ENCODE measurements around the gene MCF2L. TPM values are rescaled to one million over a fixed set of nuclear protein-coding genes. Genes with fewer than 3 reads are reported as not detected.

MCF2L gene
- total and polyA plus RNA-seq, 2 donors: 15.3 to 31.7 TPM

DNA sequence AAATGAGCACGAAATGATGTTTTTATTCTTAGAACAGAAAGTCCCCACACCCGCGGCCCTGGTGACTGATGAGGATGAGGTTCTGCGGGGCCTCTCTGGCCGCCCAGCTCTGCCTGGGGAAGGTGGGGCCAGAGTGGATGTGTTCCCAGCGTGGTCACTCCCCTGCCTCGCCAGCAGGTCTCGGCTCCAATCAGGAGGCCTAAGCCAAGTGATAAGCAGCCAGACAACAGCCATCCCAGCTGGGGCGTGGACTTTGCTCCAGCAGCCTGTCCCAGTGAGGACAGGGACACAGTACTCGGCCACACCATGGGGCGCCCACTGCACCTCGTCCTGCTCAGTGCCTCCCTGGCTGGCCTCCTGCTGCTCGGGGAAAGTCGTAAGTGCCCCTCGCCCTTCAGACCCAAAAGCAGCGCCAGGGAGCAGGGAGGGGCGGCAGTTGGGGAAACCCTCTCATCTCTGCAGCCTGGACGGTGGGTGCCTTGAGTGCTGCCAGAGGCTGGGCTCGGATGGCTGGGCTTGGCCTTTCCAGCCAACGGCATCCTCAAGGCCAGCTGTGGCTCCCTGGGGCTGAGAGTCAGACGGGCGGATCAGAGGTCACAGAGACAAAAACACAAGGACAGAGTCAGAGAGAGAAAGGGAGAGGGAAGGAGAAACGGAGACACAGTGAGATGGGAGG is 153.7 kb downstream of the MCF2L start, which contains the start of gene F10:
TSS of gene F10 (plus strand) at position 250 of the 676 bp plus-strand sequence. CDS start at position 307, 57 bp downstream.
- WGBS: 16% methylated on average over 23 of the region's 23 CpGs
- Histone ChIP-seq H3K4me3 (ENCODE audit: low read depth, low read length) (no peak within 1 kb of the TSS), H3K4me1 (ENCODE audit: insufficient read depth) (no peaks in the 10 kb centered on the region), H3K27ac (ENCODE audit: low read depth) (no peak within 1 kb of the TSS), H3K36me3 (ENCODE audit: insufficient read depth) (no peaks in the 10 kb centered on the region)
- DNase-seq (ENCODE audit: extremely low spot score): peak; percentile 46

DNA sequence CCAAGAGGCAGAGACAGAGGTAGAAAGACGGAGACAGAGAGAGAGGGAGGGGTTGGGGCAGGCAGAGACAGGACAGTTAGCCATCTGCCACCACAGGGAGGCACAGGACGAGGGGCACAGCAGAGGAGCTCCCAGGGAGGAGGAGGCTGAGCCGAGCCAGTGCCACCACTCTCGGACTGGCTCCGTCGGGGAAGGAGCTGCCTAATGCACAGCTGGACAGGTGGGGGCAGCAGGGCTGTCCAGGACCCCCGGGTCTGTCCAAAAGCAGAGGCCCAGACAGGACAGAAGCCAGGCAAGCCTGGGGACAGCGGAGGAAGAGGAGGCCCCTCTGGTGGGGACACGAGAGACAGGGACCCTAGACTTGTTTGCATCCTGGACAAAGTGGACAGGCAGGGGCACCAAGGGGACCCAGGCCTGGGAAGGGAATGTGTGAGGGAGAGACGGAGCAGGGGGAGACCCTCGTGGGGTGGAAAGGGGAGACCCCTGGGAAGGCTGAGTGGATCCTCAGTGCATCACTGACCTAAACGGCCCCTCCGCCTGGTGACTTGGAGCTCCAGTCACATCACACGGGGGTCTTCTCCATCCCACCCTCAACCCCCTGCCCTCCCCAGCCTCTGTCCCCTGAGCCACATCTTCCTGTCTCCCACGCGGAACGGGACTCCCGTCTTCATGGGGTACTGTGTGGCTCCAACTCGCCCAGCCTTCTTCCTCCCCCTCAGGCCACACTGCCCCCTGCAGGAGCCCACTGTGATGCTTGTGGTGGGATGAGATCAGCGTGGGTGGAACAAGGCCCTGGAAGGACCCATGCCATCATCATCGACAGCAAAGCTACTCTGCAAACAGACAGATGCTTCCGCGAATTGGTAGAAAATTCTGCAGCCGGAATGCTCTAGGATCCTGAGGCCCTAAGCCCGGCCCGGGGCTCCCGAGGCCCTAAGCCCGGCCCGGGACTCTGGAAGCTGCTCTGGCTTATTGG is 154.5 kb downstream of the MCF2L start:
- WGBS: 85% methylated on average over 29 of the region's 29 CpGs
- H3K27ac ChIP-seq (ENCODE audit: low read depth): no peak overlapping the region
- H3K4me3 ChIP-seq (ENCODE audit: low read depth, low read length): no peak overlapping the region
- no peak for DNase-seq (ENCODE audit: extremely low spot score)
- H3K4me1 ChIP-seq (ENCODE audit: insufficient read depth): no peaks in the 10 kb centered on the region
- no peaks in the 10 kb centered on the region for H3K36me3 ChIP-seq (ENCODE audit: insufficient read depth)

DNA sequence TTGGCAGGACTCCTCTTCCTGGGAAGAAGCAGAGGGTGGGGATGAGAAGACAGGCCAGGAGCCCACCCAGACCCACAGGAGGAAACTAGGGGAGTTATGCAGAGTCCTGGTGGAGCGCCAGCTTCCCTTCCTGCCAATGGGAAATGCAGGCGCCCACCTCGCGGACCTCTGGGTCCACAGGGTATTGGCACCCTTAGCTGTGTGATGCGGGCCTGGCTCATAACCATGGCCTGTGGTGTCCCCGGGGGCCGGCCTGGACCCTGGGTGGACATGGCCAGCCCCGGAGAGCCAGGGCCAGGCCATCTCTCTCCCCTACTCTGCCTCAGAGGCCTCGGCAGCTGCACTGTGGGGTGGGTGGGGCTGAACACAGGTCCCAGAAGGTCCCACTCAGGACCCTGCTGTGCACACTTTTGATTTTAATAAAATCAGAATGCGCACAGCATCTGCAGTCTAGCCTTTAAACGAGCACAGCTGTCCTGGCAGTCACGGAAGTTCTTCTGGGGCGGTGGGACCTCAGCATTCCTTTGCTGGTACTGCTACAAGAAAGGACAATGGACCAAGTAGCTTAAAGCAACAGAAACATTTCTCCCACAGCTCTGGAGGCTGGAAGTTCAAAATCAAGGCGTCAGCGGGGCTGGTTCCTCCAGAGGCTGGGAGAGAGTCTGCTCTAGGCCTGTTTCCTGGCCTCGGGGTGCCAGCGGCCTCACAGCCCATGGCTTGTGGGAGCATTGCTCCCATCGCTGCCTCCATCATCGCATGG is 155.4 kb downstream of the MCF2L start:
- no peaks in the 10 kb centered on the region for H3K4me1 ChIP-seq (ENCODE audit: insufficient read depth)
- no peak overlapping the region for H3K27ac ChIP-seq (ENCODE audit: low read depth)
- WGBS: 93% methylated on average over 19 of the region's 19 CpGs
- no peak overlapping the region for H3K4me3 ChIP-seq (ENCODE audit: low read depth, low read length)
- H3K36me3 ChIP-seq (ENCODE audit: insufficient read depth): no peaks in the 10 kb centered on the region
- DNase-seq (ENCODE audit: extremely low spot score): no peak

DNA sequence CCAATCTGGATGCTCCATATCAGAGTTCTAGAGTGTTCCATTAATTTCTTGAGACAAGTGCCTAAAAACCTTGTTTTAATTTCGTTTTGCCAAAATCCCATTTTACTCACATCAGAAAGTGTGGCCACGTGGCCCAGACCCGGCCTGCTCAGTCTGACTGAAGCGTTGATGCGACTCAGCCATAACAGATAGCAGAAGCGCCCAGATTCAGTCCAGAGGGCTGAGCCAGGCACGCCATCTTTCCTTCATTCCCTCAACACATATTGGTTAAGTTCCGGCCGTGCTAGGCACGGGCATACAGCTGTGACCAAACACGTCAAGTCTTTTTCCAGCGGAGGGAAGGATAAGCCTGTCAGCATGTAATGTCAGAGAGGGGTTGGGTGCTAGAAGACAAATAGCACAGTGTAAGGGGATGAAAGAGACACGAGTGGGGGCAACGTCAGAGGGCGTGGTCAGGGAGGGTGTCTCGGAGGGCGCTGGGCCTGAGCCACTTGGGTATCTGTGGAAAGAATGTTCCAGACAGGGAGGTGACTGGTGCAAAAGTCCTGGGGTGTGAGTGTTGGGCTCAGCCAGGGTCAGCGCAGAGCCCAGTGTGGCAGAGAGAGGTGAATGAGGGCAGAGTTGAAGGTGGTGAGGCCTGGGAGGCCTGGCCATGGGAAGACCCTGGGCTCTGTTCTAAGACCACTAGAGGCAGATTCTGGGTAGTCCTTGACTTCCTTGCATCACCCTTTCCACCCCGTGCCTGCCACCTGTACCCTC is 156.7 kb downstream of the MCF2L start:
- H3K4me3 ChIP-seq (ENCODE audit: low read depth, low read length): no peak overlapping the region
- H3K36me3 ChIP-seq (ENCODE audit: insufficient read depth): no peaks in the 10 kb centered on the region
- no peak for DNase-seq (ENCODE audit: extremely low spot score)
- no peak overlapping the region for H3K27ac ChIP-seq (ENCODE audit: low read depth)
- H3K4me1 ChIP-seq (ENCODE audit: insufficient read depth): no peaks in the 10 kb centered on the region
- WGBS: 93% methylated on average over 19 of the region's 19 CpGs

DNA sequence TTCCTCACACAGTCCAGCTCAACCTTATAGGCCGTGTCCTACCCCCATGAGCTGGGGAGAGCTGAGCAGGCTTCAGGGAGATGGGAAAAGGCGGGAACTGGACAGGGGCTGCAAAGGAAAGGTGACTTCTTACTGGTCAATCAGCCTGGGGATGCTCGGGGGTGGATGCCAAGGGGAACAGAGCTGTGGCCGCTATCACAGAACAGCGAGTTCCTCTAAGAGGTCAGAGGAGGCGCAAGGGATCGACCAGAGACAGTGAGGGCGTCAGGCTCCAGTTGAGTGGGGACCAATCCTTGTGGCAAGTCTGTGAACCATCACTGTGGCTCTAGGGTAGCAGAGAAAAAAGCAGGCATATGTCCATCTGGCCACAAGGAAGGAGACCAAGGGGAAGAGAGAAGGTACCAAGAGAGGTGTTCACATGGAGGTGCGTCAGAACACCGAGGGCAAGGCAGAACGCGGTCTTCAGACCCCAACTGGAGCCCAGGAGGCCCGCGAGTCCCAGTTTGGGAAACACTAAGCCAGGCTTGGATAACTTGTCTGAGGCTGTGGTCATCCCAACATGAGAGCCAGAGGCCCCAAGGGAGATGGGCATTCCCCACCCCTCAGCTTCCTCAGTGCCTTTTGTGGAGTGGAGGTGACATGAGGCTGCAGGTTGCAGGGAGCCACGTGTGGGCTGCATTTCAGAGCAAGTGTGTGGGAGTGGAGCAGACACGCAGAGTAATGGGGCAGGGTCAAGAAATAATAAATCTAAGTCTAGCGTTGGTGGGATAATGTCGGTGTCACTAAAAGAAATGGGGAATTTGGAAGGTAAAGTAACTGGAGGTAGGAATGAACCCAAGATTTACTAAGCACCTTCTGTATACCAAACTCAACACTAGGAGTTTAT is 157.5 kb downstream of the MCF2L start:
- WGBS: 89% methylated on average over 18 of the region's 18 CpGs

DNA sequence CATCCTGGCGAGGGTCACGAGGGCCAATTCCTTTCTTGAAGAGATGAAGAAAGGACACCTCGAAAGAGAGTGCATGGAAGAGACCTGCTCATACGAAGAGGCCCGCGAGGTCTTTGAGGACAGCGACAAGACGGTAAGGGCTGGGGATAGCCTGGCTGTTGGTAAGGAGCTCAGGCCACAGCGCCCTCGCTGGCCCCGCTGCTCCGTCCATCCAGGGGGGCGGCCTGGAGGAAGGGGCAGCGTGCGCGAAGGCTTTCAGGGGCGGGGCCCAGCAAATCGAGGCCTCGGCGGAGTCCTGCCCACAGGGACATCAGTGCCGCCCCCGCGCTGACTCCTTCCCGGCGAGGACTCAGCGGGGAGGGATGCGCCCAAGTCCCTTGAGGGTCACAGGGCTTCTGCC is 160.5 kb downstream of the MCF2L start:
- H3K4me1 ChIP-seq (ENCODE audit: insufficient read depth): no peaks in the 10 kb centered on the region
- H3K36me3 ChIP-seq (ENCODE audit: insufficient read depth): no peaks in the 10 kb centered on the region
- 76% methylated on average over 27 of the region's 27 CpGs for WGBS
- H3K27ac ChIP-seq (ENCODE audit: low read depth): no peak overlapping the region
- DNase-seq (ENCODE audit: extremely low spot score): no peak
- H3K4me3 ChIP-seq (ENCODE audit: low read depth, low read length): no peak overlapping the region

More for the DNA sequence above, 157.5 kb downstream of the MCF2L start:
- Histone ChIP-seq H3K4me1 (ENCODE audit: insufficient read depth) (no peaks in the 10 kb centered on the region), H3K27ac (ENCODE audit: low read depth) (no peak overlapping the region), H3K36me3 (ENCODE audit: insufficient read depth) (no peaks in the 10 kb centered on the region), H3K4me3 (ENCODE audit: low read depth, low read length) (no peak overlapping the region)
- no peak for DNase-seq (ENCODE audit: extremely low spot score)

DNA sequence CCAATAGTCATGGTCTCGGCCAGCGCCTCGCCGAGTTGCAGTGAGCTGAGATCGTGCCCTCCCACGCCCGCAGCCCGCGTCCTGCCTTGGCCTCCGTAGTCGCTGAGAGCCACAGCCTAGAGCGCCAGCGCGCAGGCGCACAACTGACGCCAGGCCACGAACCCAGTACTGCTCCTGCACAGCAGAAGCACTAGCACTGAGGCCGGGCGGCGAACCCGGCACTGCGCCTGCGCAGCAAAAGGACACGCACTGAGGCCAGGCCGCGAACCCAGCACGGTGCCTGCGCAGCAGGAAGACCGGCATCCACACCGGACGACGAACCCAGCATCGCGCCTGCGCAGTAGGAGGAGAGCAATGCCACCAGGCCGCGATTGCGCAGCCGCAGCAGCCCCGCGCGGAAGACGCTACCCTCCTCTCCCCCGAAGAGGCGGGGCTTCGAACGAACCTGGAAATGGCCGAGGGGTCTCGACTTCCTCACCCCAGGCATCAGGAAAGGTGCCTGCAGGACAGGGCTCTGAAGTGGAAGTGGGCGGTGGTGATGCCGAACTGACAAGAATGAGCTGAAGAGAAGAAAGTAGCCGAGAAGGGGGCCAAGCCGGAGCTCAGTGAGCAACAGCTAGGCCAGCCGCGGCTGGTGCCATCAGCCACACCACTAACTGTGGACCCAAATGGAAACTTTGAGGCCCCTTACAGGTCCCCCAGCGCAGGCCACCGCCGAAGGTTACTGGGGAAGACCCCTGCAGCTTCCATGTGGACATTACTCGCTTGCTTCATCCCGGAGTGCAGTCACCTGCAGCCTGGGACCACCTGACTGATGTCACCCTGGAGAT is 161.1 kb downstream of the MCF2L start:
- no peak overlapping the region for H3K27ac ChIP-seq (ENCODE audit: low read depth)
- no peak for DNase-seq (ENCODE audit: extremely low spot score)
- no peaks in the 10 kb centered on the region for H3K4me1 ChIP-seq (ENCODE audit: insufficient read depth)
- 42% methylated on average over 60 of the region's 60 CpGs for WGBS
- H3K36me3 ChIP-seq (ENCODE audit: insufficient read depth): no peaks in the 10 kb centered on the region
- H3K4me3 ChIP-seq (ENCODE audit: low read depth, low read length): no peak overlapping the region

DNA sequence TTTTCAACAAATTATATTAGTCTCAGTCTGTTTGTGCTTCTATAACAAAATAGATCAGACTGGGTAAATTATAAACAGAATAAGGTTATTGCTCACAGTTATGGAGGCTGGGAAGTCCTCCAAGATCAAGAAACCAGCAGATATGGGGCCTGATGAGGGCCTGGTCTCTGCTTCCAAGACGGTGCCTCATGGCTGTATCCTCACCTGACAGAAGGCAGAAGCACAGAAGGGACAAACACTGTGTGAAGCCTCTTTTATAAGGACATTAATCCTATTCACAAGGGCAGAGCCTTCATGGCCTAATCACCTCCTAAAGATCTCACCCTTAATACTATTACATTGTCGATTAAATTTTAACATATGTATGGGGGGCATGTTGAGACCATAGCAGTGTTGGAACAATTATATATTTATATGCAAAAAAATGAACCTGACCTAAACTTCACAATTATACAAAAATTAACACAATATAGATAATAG is 166.3 kb downstream of the MCF2L start:
- DNase-seq (ENCODE audit: extremely low spot score): no peak
- no peak overlapping the region for H3K4me3 ChIP-seq (ENCODE audit: low read depth, low read length)
- 83% methylated on average over 2 of the region's 2 CpGs for WGBS
- no peaks in the 10 kb centered on the region for H3K4me1 ChIP-seq (ENCODE audit: insufficient read depth)
- no peaks in the 10 kb centered on the region for H3K36me3 ChIP-seq (ENCODE audit: insufficient read depth)
- no peak overlapping the region for H3K27ac ChIP-seq (ENCODE audit: low read depth)

DNA sequence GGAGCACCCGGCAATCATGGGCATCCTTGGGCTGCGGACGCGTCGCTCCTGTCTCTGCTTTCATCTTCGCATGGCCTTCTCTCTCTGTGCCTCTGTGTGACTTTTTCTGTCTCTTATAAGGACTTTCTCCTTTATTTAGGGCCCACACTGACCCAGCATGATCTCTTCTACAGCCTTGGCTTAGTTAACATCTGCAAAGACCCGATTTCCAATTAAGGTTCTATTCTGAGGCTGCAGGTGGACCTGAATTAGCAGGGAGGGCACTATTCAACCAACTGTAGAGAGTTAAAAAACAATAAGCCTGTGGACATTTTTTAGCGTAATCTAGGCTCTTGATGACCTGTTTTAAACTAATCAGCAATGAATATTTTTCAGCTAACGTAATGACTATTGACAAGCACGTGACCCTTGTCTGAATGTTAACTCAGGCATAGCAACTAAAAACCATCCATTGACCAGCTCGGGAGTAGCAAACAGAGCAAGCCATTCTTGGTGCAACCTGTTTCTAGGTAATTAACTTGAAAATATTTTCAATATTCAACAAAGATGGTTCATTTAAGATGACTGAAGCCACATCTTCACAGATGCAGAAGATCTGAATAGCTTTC is 168.8 kb downstream of the MCF2L start:
- no peak overlapping the region for H3K27ac ChIP-seq (ENCODE audit: low read depth)
- H3K4me1 ChIP-seq (ENCODE audit: insufficient read depth): no peaks in the 10 kb centered on the region
- no peaks in the 10 kb centered on the region for H3K36me3 ChIP-seq (ENCODE audit: insufficient read depth)
- no peak for DNase-seq (ENCODE audit: extremely low spot score)
- H3K4me3 ChIP-seq (ENCODE audit: low read depth, low read length): no peak overlapping the region
- WGBS: 87% methylated on average over 11 of the region's 11 CpGs

DNA sequence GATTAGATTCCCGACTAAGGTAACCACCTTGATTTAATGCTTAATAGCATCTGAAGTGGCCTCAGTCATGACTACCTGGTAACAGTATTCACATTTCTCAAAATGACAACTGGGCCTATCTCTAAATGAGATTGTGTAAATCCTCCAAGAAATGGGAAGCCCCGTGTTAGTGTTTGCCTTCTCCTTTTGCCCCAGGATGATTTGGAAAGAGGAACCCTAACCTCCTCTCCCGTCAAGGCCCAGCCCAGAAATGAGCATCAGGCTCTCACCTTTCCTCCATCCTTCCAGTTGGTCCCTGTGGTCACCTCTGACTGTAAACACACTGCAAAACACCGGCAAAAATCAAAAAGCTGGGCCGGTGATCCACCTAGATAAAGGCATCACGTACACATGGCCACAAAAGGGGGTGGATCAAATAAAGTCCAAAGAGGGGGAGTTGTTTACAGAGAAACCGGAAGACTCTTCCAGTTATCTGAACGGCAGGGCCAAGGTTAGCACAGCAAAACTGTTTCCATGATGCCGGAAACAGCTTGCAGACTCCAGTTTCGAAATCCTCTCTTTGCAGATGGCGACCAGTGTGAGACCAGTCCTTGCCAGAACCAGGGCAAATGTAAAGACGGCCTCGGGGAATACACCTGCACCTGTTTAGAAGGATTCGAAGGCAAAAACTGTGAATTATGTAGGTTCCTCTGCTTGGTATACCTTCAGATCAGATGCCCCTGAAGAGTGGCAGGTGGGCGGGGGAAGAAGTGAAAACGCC is 170.0 kb downstream of the MCF2L start:
- H3K4me1 ChIP-seq (ENCODE audit: insufficient read depth): no peaks in the 10 kb centered on the region
- WGBS: 71% methylated on average over 16 of the region's 16 CpGs
- no peak for DNase-seq (ENCODE audit: extremely low spot score)
- no peak overlapping the region for H3K4me3 ChIP-seq (ENCODE audit: low read depth, low read length)
- H3K27ac ChIP-seq (ENCODE audit: low read depth): no peak overlapping the region
- H3K36me3 ChIP-seq (ENCODE audit: insufficient read depth): no peaks in the 10 kb centered on the region

DNA sequence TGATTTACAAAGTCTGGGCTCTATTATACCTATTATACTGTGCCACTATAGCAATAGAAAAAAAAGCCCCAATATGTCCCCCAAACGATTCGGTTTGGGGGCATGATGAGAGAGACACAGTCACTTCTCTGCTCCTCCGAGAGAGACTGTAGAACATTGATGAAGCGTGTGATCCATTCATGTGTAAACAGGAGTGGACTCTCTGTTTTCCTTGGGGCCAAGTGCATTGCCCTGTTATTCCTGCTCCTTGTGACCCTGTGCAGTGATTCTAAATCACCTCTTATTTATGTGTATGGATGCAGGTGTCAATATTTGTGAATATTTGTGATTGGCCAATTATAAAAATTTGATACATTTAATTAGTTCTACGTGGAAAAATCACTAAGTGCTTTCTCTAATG is 170.6 kb downstream of the MCF2L start:
- 85% methylated on average over 5 of the region's 5 CpGs for WGBS
- no peaks in the 10 kb centered on the region for H3K4me1 ChIP-seq (ENCODE audit: insufficient read depth)
- H3K4me3 ChIP-seq (ENCODE audit: low read depth, low read length): no peak overlapping the region
- H3K36me3 ChIP-seq (ENCODE audit: insufficient read depth): no peaks in the 10 kb centered on the region
- H3K27ac ChIP-seq (ENCODE audit: low read depth): no peak overlapping the region
- no peak for DNase-seq (ENCODE audit: extremely low spot score)

All from urinary bladder (tissue), 4 donors.